GM23338 (cell line): ENCODE results near the gene RPRD1A. TPM values are rescaled to one million over a fixed set of nuclear protein-coding genes. Genes with fewer than 3 reads are reported as not detected.

Experiments
- ATAC-seq: fragments of 200-7000 bp; cut with Tn5 transposase; 3 replicates; pipeline ENCODE4 v1.9.1; 2020
- DNase-seq: peaks from one replicate; pipeline ENCODE4 v3.0.0-alpha.2; 2015; ENCODE audit warnings: low spot score
- H2AFZ ChIP-seq: fragments of 200-600 bp; sonication (generic); 2 replicates; pipeline ENCODE4 v1.8.0; 2016; ENCODE audit warnings: antibody characterized with exemption, mild to moderate bottlenecking, moderate library complexity
- H3F3A ChIP-seq: fragments of 200-600 bp; sonication (generic); replicated peaks from 2 replicates; pipeline ENCODE4 v1.8.0; 2017; ENCODE audit warnings: antibody characterized with exemption, mixed run types, low read depth
- H3K27ac ChIP-seq: fragments of 200-600 bp; sonication (generic); 2 replicates; pipeline ENCODE4 v1.6.1; 2016; ENCODE audit warnings: low read depth
- H3K27me3 ChIP-seq: fragments of 200-600 bp; sonication (generic); 2 replicates; pipeline ENCODE4 v1.8.0; 2016; ENCODE audit warnings: mild to moderate bottlenecking, mixed run types, moderate library complexity; ENCODE audit not compliant: insufficient read depth
- H3K36me3 ChIP-seq: fragments of 200-600 bp; sonication (generic); 2 replicates; pipeline ENCODE4 v1.8.0; 2016; ENCODE audit warnings: mild to moderate bottlenecking; ENCODE audit not compliant: insufficient read depth
- H3K4me1 ChIP-seq: fragments of 200-600 bp; sonication (generic); 2 replicates; pipeline ENCODE4 v1.8.0; 2016; ENCODE audit warnings: mild to moderate bottlenecking, moderate library complexity; ENCODE audit not compliant: insufficient read depth
- H3K4me2 ChIP-seq: fragments of 200-600 bp; sonication (generic); 2 replicates; pipeline ENCODE4 v1.7.1; 2017; ENCODE audit warnings: mixed run types
- H3K4me3 ChIP-seq: fragments of 200-600 bp; sonication (generic); 2 replicates; pipeline ENCODE4 v1.6.1; 2016; ENCODE audit warnings: mixed run types
- H3K79me2 ChIP-seq: fragments of 200-600 bp; sonication (generic); replicated peaks from 2 replicates; pipeline ENCODE4 v1.8.0; 2017; ENCODE audit warnings: mild to moderate bottlenecking; ENCODE audit not compliant: insufficient read depth
- H3K9me2 ChIP-seq: fragments of 200-600 bp; sonication (generic); 2 replicates; pipeline ENCODE4 v1.8.0; 2017; ENCODE audit not compliant: insufficient read depth
- H4K20me1 ChIP-seq: fragments of 200-600 bp; sonication (generic); replicated peaks from 2 replicates; pipeline ENCODE4 v1.8.0; 2017; ENCODE audit warnings: mild to moderate bottlenecking; ENCODE audit not compliant: insufficient read depth
- H3K27ac Mint-ChIP-seq: 2 replicates; pipeline ENCODE4 v1.8.0; 2020; ENCODE audit warnings: inconsistent platforms, mild to moderate bottlenecking, moderate library complexity, mixed read lengths
- H3K27me3 Mint-ChIP-seq: 3 replicates; pipeline ENCODE4 v1.8.0; 2022; ENCODE audit warnings: low read depth, mild to moderate bottlenecking, moderate library complexity, mixed read lengths, inconsistent platforms; ENCODE audit not compliant: insufficient read depth, poor library complexity
- H3K36me3 Mint-ChIP-seq: 3 replicates; pipeline ENCODE4 v1.8.0; 2021; ENCODE audit warnings: low read depth, mild to moderate bottlenecking, inconsistent platforms, moderate library complexity, mixed read lengths
- H3K4me1 Mint-ChIP-seq: 3 replicates; pipeline ENCODE4 v1.8.0; 2020; ENCODE audit warnings: mild to moderate bottlenecking, inconsistent platforms, mixed read lengths
- H3K4me3 Mint-ChIP-seq: 3 replicates; pipeline ENCODE4 v1.8.0; 2021; ENCODE audit warnings: moderate library complexity, mild to moderate bottlenecking, inconsistent platforms, mixed read lengths
- H3K9me3 Mint-ChIP-seq: 3 replicates; pipeline ENCODE4 v1.8.0; 2020; ENCODE audit warnings: moderate library complexity, mild to moderate bottlenecking, inconsistent platforms, mixed read lengths
- CREB1 ChIP-seq: fragments of 250-450 bp; sonication (Bioruptor Pico); IDR thresholded peaks from 2 replicates; pipeline ENCODE4 v1.5.0; 2020; ENCODE audit warnings: low read depth, mild to moderate bottlenecking, moderate library complexity
- ETS1 ChIP-seq: IDR thresholded peaks from 2 replicates; pipeline ENCODE4 v1.6.1; 2016; ENCODE audit warnings: antibody characterized with exemption
- EZH2 ChIP-seq: fragments of 200-600 bp; sonication (generic); IDR thresholded peaks from one replicate; pipeline ENCODE4 v1.8.0; 2017; ENCODE audit warnings: antibody characterized with exemption, mild to moderate bottlenecking, low read depth; ENCODE audit not compliant: unreplicated experiment
- EZH2phosphoT487 ChIP-seq: fragments of 200-600 bp; sonication (generic); IDR thresholded peaks from one replicate; pipeline ENCODE4 v1.8.1; 2018; ENCODE audit warnings: antibody characterized with exemption; ENCODE audit not compliant: unreplicated experiment
- JUNB ChIP-seq: IDR thresholded peaks from one replicate; pipeline ENCODE4 v1.6.1; 2016; ENCODE audit warnings: antibody characterized with exemption; ENCODE audit not compliant: unreplicated experiment
- NANOG ChIP-seq: IDR thresholded peaks from 2 replicates; pipeline ENCODE4 v1.6.1; 2016; ENCODE audit warnings: antibody characterized with exemption, borderline replicate concordance
- POLR2AphosphoS5 ChIP-seq: IDR thresholded peaks from 2 replicates; pipeline ENCODE4 v1.6.1; 2016; ENCODE audit warnings: antibody characterized with exemption, low read depth
- STAT1 ChIP-seq: IDR thresholded peaks from one replicate; pipeline ENCODE4 v1.6.1; 2016; ENCODE audit warnings: antibody characterized with exemption; ENCODE audit not compliant: unreplicated experiment
- ZNF114 ChIP-seq: fragments of 250-450 bp; sonication (Bioruptor Pico); IDR thresholded peaks from 2 replicates; pipeline ENCODE4 v1.5.0; 2020; ENCODE audit warnings: mild to moderate bottlenecking, moderate library complexity
- ZNF331 ChIP-seq: fragments of 250-450 bp; sonication (Bioruptor Pico); IDR thresholded peaks from 2 replicates; pipeline ENCODE4 v1.5.0; 2020; ENCODE audit warnings: low read depth, mild to moderate bottlenecking, moderate library complexity
- polyA plus RNA-seq: library from polyadenylated mRNA; unstranded; fragments of >200 nt; fragmentation: Nextera tagmentation; extraction: Ambion mirVana; gene quantifications from 2 replicates; pipeline ENCODE4 v1.2.1, GENCODE V29; 2016
- total RNA-seq: library from RNA; depleted of rRNA; stranded (reverse); fragments of >200 nt; shearing (Covaris generic); gene quantifications from 2 replicates; pipeline ENCODE4 v1.2.3, GENCODE V29; 2014
- TF ChIP-seq, protein P1 (sequence below), 2 experiments: fragments of 200-600 bp in 1 of 2; sonication (generic) in 1 of 2; conservative IDR thresholded peaks; 2 replicates each; pipeline versions ENCODE4 v1.5.1 to v1.6.1; 2016 to 2017; ENCODE audit warnings: antibody characterized with exemption in 2 of 2, low read depth in 2 of 2, mild to moderate bottlenecking in 2 of 2, moderate library complexity in 1 of 2

Gene RPRD1A
- total and polyA plus RNA-seq, 2 experiments from 2014 or later: 67.9 to 157 TPM

- TF ChIP-seq, protein P1, sequence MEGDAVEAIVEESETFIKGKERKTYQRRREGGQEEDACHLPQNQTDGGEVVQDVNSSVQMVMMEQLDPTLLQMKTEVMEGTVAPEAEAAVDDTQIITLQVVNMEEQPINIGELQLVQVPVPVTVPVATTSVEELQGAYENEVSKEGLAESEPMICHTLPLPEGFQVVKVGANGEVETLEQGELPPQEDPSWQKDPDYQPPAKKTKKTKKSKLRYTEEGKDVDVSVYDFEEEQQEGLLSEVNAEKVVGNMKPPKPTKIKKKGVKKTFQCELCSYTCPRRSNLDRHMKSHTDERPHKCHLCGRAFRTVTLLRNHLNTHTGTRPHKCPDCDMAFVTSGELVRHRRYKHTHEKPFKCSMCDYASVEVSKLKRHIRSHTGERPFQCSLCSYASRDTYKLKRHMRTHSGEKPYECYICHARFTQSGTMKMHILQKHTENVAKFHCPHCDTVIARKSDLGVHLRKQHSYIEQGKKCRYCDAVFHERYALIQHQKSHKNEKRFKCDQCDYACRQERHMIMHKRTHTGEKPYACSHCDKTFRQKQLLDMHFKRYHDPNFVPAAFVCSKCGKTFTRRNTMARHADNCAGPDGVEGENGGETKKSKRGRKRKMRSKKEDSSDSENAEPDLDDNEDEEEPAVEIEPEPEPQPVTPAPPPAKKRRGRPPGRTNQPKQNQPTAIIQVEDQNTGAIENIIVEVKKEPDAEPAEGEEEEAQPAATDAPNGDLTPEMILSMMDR (conservative IDR thresholded peaks at IDR 0.05; ENCODE audit: low read depth in 2 of 2): peak in 1 of 2 experiments; percentile 4; a peak in 1 of 4 replicates
- no peak for TF ChIP-seq ZNF114 (CRISPR knock-in tag)
- no peak for TF ChIP-seq EZH2phosphoT487
- 0 out of 2 replicates have a peak, but pooled peaks have one; percentile 4 for TF ChIP-seq NANOG
- no peak for TF ChIP-seq JUNB
- no peak for TF ChIP-seq ZNF331 (CRISPR knock-in tag)
- no peak for TF ChIP-seq STAT1
- no peak for TF ChIP-seq EZH2
- peak; percentile 85 for TF ChIP-seq CREB1 (CRISPR knock-in tag)
- peak; percentile 88 for TF ChIP-seq POLR2AphosphoS5
- peak; percentile 74 for TF ChIP-seq ETS1
Measured at GRCh38 chr18:35972197-35973000, 95.0 kb downstream of the RPRD1A start, which contains the start of gene RMP24 (continued).

DNA sequence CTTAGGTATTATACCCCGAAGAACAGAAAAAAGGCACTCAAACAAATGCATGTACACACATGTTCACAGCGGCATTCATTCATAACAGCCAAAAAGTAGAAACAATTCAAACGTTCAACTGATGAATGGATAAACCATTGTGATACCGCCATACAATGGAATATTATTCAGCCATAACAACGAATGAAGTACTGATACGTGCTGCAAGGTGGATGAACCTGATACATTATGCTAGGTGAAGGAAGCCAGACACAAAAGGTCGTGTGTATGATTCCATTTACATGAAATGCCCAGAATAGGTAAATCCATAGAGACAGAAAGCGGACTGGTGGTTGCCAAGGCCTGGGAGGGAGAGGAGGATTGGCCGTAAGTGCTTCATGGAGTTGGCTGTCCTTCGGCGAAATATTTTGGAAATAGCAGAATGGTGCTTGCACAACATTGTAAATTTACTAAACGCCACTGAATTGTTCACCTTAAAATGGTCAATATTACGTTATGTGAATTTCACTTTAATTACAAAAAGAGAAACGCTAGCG lies 95.6 kb downstream of the RPRD1A start:
- Histone ChIP-seq H3K9me2 (no peaks in the 10 kb centered on the region), H3K4me2 (peak overlapping the region; percentile 86), H2AFZ (peak overlapping the region; percentile 80), H3K4me3 (peak overlapping the region; percentile 90), H3K36me3 (peaks cover 12% of the 10 kb centered on the region), H4K20me1 (peaks cover 7% of the 10 kb centered on the region; the same call in 1 of the 2 replicates), H3K27ac (peak overlapping the region; percentile 88), H3K4me1 (peaks cover 14% of the 10 kb centered on the region), H3K27me3 (no peaks in the 10 kb centered on the region), H3K79me2 (peaks cover 24% of the 10 kb centered on the region), H3F3A (peaks cover 12% of the 10 kb centered on the region; the same call in 1 of the 2 replicates)
- ATAC-seq (peak; percentile 23), DNase-seq (no peak)
- Mint-ChIP-seq H3K36me3 (peaks cover 34% of the 10 kb centered on the region), H3K9me3 (peaks cover 9% of the 10 kb centered on the region; the same call in 1 of the 3 replicates), H3K4me1 (peaks cover 18% of the 10 kb centered on the region), H3K27ac (peak overlapping the region; percentile 88), H3K27me3 (peaks cover 7% of the 10 kb centered on the region), H3K4me3 (peak overlapping the region; percentile 99)
- TF ChIP-seq ETS1: no peak
- TF ChIP-seq ZNF331 (CRISPR knock-in tag): no peak
- TF ChIP-seq, protein P1 (conservative IDR thresholded peaks at IDR 0.05; ENCODE audit: low read depth in 2 of 2): no peak
- TF ChIP-seq STAT1: no peak
- no peak for TF ChIP-seq CREB1 (CRISPR knock-in tag)
- no peak for TF ChIP-seq JUNB
- no peak for TF ChIP-seq ZNF114 (CRISPR knock-in tag)
- TF ChIP-seq EZH2phosphoT487: no peak
- TF ChIP-seq EZH2: no peak
